ENCODE results near the gene SOX12. TPM values are rescaled to one million over a fixed set of nuclear protein-coding genes. Genes with fewer than 3 reads are reported as not detected.

The SOX12 gene
- 3.7 TPM for total RNA-seq

DNA sequence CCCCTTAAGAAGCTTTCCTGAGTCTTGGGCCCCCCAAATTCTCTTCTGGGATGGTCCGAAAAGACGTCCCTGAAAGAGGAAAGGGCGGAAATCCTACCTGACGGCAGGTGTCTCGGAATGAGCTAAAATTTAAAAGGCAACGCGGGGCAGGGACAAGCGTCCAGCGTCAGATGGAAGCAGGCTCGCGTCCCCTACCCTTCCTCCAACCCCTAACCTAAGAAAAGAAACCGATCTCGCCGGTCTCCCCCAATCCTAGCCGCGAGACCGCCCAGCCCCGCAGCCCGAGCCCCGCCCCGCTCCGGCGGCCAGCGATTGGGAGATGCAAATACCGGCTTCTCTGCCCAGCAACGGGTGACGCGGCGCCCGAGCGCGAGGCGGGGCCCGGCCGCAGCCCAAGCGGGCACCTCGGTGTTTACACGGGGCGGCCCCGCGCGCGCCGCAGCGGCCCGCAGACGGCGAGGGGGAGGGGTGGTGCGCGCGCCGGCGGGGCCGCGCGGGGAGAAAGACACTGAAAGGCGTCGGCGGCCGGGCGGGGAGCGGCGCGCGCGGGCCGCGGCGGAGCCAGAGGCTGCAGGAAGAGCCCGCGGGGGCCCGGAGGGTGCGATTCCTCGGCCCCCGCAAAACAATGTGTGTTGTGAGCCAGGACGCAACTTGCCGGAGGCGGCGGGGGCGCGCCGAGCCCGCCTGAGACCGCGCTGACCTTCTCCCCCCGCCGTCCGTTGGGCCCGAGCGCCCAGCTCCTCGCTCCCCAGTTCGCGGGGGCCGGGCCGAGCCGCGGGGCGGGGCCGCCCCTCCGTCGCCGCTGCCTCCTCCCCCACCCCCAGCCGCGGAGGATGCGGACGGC, at the start of gene SOX12:
Gene SOX12 (plus strand): TSS at position 508 of the 844 bp plus-strand sequence. CDS start 373 bp downstream, outside the sequence.
- Histone ChIP-seq H3K27ac (ENCODE audit: low read depth, low read length) (peak within 1 kb of the TSS; percentile 82), H3K9ac (ENCODE audit: low read depth in 1 of 3, low read length in 3 of 3) (peak within 1 kb of the TSS; percentile 76 to 83 (median 77)), H3K9me3 (ENCODE audit: control insufficient read depth in 3 of 3, low read length in 3 of 3) (no peaks in the 10 kb centered on the region), H3K36me3 (ENCODE audit: control insufficient read depth in 3 of 3, insufficient read depth in 3 of 3, low read length in 3 of 3) (peaks cover 0 to 2% (median 0%) of the 10 kb centered on the region in 3 donors), H3K4me3 (ENCODE audit: low read length in 3 of 3) (peak within 1 kb of the TSS; percentile 78 to 86 (median 83)), H3K27me3 (ENCODE audit: control insufficient read depth in 3 of 3, insufficient read depth in 3 of 3, low read length in 3 of 3) (peaks cover 0 to 9% (median 4%) of the 10 kb centered on the region in 3 donors), H3K4me1 (ENCODE audit: control insufficient read depth in 3 of 3, insufficient read depth in 3 of 3, low read length in 3 of 3) (peaks cover 6 to 18% (median 16%) of the 10 kb centered on the region in 3 donors)

DNA sequence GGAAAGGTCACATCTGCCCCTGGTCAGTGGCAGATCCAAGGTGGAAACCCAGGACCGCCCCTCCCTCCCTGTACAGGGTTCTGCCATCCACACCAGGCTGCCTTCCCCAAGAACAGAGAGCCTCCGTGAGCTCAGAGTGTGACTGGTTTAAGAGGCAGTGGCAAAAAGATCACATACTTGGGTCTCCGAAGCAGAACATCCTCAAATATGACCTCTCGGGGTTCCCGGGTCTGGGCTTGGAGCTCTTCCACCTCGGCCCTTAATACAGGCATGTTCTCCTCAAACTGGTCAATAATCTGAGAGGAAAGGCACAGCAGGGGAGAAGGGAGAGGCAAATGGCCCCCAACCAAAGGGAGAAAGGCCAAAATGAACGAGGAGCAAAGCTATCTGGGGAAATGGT, 49.6 kb upstream of the SOX12 start:
- peaks cover 3 to 12% (median 8%) of the 10 kb centered on the region in 3 donors for H3K36me3 ChIP-seq (ENCODE audit: control insufficient read depth in 3 of 3, insufficient read depth in 3 of 3, low read length in 3 of 3)
- H3K4me3 ChIP-seq (ENCODE audit: low read length in 3 of 3), result no peak overlapping the region
- no peaks in the 10 kb centered on the region for H3K4me1 ChIP-seq (ENCODE audit: control insufficient read depth in 3 of 3, insufficient read depth in 3 of 3, low read length in 3 of 3)
- no peak overlapping the region for H3K27ac ChIP-seq (ENCODE audit: low read depth, low read length)
- no peaks in the 10 kb centered on the region for H3K27me3 ChIP-seq (ENCODE audit: control insufficient read depth in 3 of 3, insufficient read depth in 3 of 3, low read length in 3 of 3)
- no peaks in the 10 kb centered on the region for H3K9me3 ChIP-seq (ENCODE audit: control insufficient read depth in 3 of 3, low read length in 3 of 3)
- no peak overlapping the region for H3K9ac ChIP-seq (ENCODE audit: low read depth in 1 of 3, low read length in 3 of 3)

DNA sequence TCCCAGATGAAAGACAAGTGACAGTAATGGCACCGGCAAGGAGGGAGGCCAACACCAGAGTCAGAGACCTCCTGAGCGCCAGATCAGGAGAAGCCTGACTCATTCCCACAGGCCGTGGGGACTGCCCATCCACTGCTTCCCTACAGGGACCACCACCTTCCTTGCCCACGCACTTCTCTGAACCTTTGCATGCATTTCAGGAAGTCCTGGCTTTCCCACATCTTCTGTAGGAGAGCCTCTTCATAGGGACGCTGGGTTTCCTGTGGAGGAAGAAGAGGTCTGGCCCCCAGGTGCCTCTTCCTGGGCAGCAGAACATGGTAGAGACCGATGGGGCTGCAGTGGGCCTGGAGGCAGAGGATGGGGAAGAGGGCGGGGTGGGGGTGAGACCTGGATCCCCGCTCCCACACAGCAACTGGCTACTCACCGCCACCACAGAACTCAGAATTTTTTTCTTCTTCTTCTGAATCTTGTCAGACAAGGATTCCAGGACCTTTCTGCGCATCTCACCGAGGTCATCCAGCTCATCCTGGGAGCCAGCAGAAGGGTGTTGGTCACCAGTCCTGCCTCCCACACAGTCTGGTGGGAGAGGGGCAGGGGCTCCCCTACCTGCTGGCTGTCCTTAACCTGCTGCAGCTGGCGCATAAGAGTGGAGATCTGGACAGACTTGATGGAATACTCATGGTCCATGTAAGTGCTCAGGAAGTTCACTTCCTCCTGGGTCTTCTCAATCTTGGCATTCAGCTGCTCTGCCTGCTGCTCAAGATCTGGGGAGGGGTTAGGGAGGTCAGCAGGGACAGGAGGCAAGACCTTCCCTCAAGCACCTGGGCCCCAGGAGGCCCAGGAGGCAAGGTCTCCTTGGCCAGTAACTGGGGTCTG, 48.5 kb upstream of the SOX12 start:
- no peak overlapping the region for H3K27ac ChIP-seq (ENCODE audit: low read depth, low read length)
- peaks cover 3 to 12% (median 8%) of the 10 kb centered on the region in 3 donors for H3K36me3 ChIP-seq (ENCODE audit: control insufficient read depth in 3 of 3, insufficient read depth in 3 of 3, low read length in 3 of 3)
- no peak overlapping the region for H3K9ac ChIP-seq (ENCODE audit: low read depth in 1 of 3, low read length in 3 of 3)
- no peaks in the 10 kb centered on the region for H3K27me3 ChIP-seq (ENCODE audit: control insufficient read depth in 3 of 3, insufficient read depth in 3 of 3, low read length in 3 of 3)
- no peaks in the 10 kb centered on the region for H3K4me1 ChIP-seq (ENCODE audit: control insufficient read depth in 3 of 3, insufficient read depth in 3 of 3, low read length in 3 of 3)
- H3K4me3 ChIP-seq (ENCODE audit: low read length in 3 of 3), result no peak overlapping the region
- H3K9me3 ChIP-seq (ENCODE audit: control insufficient read depth in 3 of 3, low read length in 3 of 3), result no peaks in the 10 kb centered on the region

DNA sequence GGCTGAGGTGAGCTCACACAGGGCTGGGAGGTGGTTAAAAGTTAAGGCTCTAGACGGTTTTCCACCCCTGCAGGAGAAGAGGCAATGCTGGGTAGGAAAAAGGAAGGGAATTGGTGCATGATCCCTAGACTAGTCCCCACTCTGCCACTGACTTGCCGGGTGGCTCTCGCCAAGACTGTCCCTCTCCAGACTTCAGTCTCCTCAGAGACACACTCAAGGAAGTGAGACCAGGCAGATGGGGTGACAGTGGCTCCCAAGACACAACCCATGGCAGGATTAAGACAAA, 47.9 kb upstream of the SOX12 start:
- Histone ChIP-seq H3K27ac (ENCODE audit: low read depth, low read length) (no peak overlapping the region), H3K36me3 (ENCODE audit: control insufficient read depth in 3 of 3, insufficient read depth in 3 of 3, low read length in 3 of 3) (peaks cover 3 to 12% (median 8%) of the 10 kb centered on the region in 3 donors)

DNA sequence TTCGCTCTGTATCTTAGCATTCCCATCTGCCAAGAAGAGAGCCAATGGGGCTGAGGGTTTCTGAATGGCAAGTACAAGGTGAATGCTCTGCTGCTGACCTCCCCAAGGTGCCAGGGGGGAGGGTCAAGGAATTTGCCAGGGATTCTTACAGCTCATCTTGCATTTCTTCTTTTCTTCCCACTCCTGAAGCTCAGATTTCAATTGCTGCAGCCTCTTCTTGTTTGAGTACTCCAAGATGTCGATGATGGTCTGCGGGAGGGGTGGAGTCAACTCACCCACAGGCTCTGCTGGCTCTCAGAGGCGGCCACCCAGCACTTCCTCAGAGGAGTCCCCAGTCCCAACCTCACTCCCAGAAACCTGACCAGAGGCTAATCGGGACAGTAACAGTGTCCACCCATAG, 47.2 kb upstream of the SOX12 start:
- Histone ChIP-seq H3K4me1 (ENCODE audit: control insufficient read depth in 3 of 3, insufficient read depth in 3 of 3, low read length in 3 of 3) (no peaks in the 10 kb centered on the region), H3K4me3 (ENCODE audit: low read length in 3 of 3) (no peak overlapping the region), H3K36me3 (ENCODE audit: control insufficient read depth in 3 of 3, insufficient read depth in 3 of 3, low read length in 3 of 3) (peaks cover 3 to 12% (median 8%) of the 10 kb centered on the region in 3 donors), H3K27me3 (ENCODE audit: control insufficient read depth in 3 of 3, insufficient read depth in 3 of 3, low read length in 3 of 3) (no peaks in the 10 kb centered on the region), H3K9me3 (ENCODE audit: control insufficient read depth in 3 of 3, low read length in 3 of 3) (no peaks in the 10 kb centered on the region), H3K27ac (ENCODE audit: low read depth, low read length) (no peak overlapping the region), H3K9ac (ENCODE audit: low read depth in 1 of 3, low read length in 3 of 3) (peak overlapping the region in 1 of 3 donors; percentile 3)

More for the DNA sequence above, 47.9 kb upstream of the SOX12 start:
- Histone ChIP-seq H3K4me1 (ENCODE audit: control insufficient read depth in 3 of 3, insufficient read depth in 3 of 3, low read length in 3 of 3) (no peaks in the 10 kb centered on the region), H3K9me3 (ENCODE audit: control insufficient read depth in 3 of 3, low read length in 3 of 3) (no peaks in the 10 kb centered on the region), H3K27me3 (ENCODE audit: control insufficient read depth in 3 of 3, insufficient read depth in 3 of 3, low read length in 3 of 3) (no peaks in the 10 kb centered on the region), H3K4me3 (ENCODE audit: low read length in 3 of 3) (no peak overlapping the region), H3K9ac (ENCODE audit: low read depth in 1 of 3, low read length in 3 of 3) (no peak overlapping the region)

DNA sequence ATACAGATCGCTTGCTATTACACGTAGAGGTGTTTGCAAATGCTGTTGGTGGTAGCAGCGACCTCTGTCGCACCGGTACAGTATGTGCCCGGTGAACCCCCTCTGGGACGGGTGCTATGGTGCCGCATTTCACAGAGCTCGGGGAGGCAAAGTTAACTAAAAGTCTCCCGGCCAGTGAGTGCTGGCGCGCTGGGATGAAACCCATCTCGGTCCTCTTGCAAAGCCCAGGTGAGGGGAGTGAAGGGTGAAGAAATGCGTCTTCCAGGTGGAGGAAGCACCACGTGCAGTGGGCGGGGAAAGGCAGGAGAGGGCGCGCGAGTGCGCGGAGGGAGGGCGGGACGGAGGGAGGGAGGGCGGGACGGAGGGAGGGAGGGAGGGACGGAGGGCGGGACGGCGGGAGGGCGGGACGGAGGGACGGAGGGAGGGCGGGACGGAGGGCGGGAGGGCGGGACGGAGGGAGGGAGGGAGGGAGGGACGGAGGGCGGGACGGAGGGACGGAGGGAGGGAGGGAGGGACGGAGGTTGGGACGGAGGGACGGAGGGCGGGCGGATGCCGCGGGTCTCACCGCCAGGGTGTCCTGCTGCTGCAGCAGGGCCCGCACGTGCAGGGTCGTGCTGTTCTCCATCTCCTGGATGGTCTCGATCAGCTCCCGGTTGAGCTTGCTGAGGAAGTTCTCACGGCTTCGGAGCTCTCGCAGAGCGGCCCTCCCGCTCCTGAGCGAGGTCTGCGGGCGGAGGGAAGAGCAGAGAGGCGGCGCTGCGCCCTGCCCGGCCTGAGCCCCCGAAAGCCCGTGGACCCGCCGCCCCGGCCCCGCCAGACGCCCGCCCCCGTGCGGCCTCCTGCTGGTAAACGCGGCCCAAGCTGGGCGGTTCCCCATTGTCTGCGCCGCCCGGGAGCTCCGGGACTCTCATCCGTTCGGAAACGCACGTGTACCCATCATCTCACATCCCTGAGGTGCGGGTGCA, 46.5 kb upstream of the SOX12 start:
- no peaks in the 10 kb centered on the region for H3K4me1 ChIP-seq (ENCODE audit: control insufficient read depth in 3 of 3, insufficient read depth in 3 of 3, low read length in 3 of 3)
- no peaks in the 10 kb centered on the region for H3K9me3 ChIP-seq (ENCODE audit: control insufficient read depth in 3 of 3, low read length in 3 of 3)
- H3K9ac ChIP-seq (ENCODE audit: low read depth in 1 of 3, low read length in 3 of 3), result peak overlapping the region in 1 of 3 donors; percentile 3
- H3K36me3 ChIP-seq (ENCODE audit: control insufficient read depth in 3 of 3, insufficient read depth in 3 of 3, low read length in 3 of 3), result peaks cover 3 to 12% (median 8%) of the 10 kb centered on the region in 3 donors
- H3K27ac ChIP-seq (ENCODE audit: low read depth, low read length), result no peak overlapping the region
- peak overlapping the region in 1 of 3 donors; percentile 49 for H3K4me3 ChIP-seq (ENCODE audit: low read length in 3 of 3)
- no peaks in the 10 kb centered on the region for H3K27me3 ChIP-seq (ENCODE audit: control insufficient read depth in 3 of 3, insufficient read depth in 3 of 3, low read length in 3 of 3)

DNA sequence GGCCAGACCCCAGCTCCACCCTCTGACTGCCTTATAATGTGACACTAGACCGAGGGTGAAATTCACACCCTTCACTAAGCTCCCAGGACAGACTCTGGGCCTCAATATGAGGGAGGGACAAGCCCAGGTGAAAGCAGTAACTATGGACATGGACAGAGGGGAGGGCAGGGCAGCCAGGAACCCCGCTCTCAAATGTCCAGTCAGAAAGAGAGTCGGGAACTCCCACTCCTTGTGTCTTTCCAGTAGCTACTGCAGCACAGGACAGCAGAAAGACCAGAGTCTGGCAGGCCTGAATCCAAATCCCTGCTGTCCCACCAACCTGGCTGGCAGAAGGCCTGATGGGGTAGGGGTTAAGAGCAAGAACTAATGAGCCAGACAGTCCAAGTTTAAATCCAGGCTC, 41.2 kb upstream of the SOX12 start:
- Histone ChIP-seq H3K4me3 (ENCODE audit: low read length in 3 of 3) (no peak overlapping the region), H3K27ac (ENCODE audit: low read depth, low read length) (no peak overlapping the region), H3K36me3 (ENCODE audit: control insufficient read depth in 3 of 3, insufficient read depth in 3 of 3, low read length in 3 of 3) (no peaks in the 10 kb centered on the region), H3K27me3 (ENCODE audit: control insufficient read depth in 3 of 3, insufficient read depth in 3 of 3, low read length in 3 of 3) (no peaks in the 10 kb centered on the region), H3K9me3 (ENCODE audit: control insufficient read depth in 3 of 3, low read length in 3 of 3) (peaks cover 0 to 2% (median 0%) of the 10 kb centered on the region in 3 donors), H3K9ac (ENCODE audit: low read depth in 1 of 3, low read length in 3 of 3) (no peak overlapping the region), H3K4me1 (ENCODE audit: control insufficient read depth in 3 of 3, insufficient read depth in 3 of 3, low read length in 3 of 3) (no peaks in the 10 kb centered on the region)

DNA sequence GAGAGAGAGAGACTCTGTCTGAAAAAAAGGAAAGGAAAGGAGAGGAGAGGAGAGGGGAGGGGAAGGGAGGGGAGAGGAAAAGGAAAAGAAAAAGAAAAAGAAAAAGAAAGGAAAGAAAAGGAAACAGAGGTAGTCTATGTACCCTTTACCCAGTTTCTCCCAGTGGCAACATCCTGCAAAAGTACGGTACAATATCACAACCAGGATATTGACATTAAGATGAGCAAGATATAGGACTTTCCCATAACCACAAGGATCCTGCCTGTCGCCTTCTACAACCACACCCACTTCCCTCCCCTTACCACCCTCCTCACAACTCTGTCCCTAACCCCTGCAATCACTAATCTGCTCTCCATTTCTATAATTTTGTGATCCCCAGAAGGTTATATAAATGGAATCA, 38.8 kb upstream of the SOX12 start:
- H3K9ac ChIP-seq (ENCODE audit: low read depth in 1 of 3, low read length in 3 of 3), result no peak overlapping the region
- H3K36me3 ChIP-seq (ENCODE audit: control insufficient read depth in 3 of 3, insufficient read depth in 3 of 3, low read length in 3 of 3), result no peaks in the 10 kb centered on the region
- H3K27ac ChIP-seq (ENCODE audit: low read depth, low read length), result no peak overlapping the region
- no peaks in the 10 kb centered on the region for H3K27me3 ChIP-seq (ENCODE audit: control insufficient read depth in 3 of 3, insufficient read depth in 3 of 3, low read length in 3 of 3)
- H3K4me3 ChIP-seq (ENCODE audit: low read length in 3 of 3), result no peak overlapping the region
- H3K9me3 ChIP-seq (ENCODE audit: control insufficient read depth in 3 of 3, low read length in 3 of 3), result peaks cover 0 to 4% (median 0%) of the 10 kb centered on the region in 3 donors
- peaks cover 12 to 16% (median 13%) of the 10 kb centered on the region in 3 donors for H3K4me1 ChIP-seq (ENCODE audit: control insufficient read depth in 3 of 3, insufficient read depth in 3 of 3, low read length in 3 of 3)

DNA sequence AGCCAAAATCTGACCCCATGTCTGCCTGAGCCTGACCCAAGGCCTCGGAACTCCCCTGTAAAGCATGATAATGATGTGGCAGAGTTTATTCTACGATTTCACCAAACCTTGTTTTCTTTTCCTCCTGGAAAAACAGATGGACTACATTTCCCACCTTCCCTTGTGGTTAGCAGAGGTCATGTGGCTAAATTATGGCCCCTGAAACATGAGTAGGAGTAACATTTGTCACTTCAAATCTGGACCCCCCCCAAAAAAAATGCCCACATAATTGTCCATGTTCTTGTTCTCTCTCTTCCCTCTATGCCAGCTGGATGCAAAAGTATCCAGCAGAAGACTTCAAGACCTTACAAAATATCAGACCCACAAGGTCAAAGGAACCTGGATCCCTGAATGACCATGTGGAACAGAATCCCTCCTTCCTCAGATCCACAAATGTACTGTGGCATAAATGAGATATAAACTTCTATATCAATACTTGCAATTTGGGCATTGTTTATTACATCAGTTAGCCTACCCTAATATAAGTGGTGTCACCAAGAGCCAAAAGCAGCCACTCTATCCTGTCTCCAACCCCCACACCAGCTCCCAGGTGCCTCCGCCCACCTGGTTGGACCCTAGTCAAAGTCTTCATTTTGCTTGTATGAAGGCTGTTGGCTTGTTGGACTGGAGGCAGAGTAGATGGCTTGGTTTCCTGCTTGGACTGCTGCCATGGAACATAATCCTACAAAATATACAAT, 36.2 kb upstream of the SOX12 start:
- H3K36me3 ChIP-seq (ENCODE audit: control insufficient read depth in 3 of 3, insufficient read depth in 3 of 3, low read length in 3 of 3), result no peaks in the 10 kb centered on the region
- peaks cover 12 to 18% (median 13%) of the 10 kb centered on the region in 3 donors for H3K4me1 ChIP-seq (ENCODE audit: control insufficient read depth in 3 of 3, insufficient read depth in 3 of 3, low read length in 3 of 3)
- H3K27ac ChIP-seq (ENCODE audit: low read depth, low read length), result no peak overlapping the region
- peak overlapping the region in 1 of 3 donors; percentile 89 for H3K4me3 ChIP-seq (ENCODE audit: low read length in 3 of 3)
- H3K27me3 ChIP-seq (ENCODE audit: control insufficient read depth in 3 of 3, insufficient read depth in 3 of 3, low read length in 3 of 3), result no peaks in the 10 kb centered on the region
- peaks cover 0 to 4% (median 0%) of the 10 kb centered on the region in 3 donors for H3K9me3 ChIP-seq (ENCODE audit: control insufficient read depth in 3 of 3, low read length in 3 of 3)
- H3K9ac ChIP-seq (ENCODE audit: low read depth in 1 of 3, low read length in 3 of 3), result no peak overlapping the region

All from skeletal muscle tissue (tissue), 4 donors.